Midbrain (tissue), 1 donor: ENCODE data around the gene KRT83.

ENCODE experiments used
- DNase-seq: peaks from one replicate; lab custom pipeline; 2025; lab: John Stamatoyannopoulos, UW

The KRT83 gene

DNA sequence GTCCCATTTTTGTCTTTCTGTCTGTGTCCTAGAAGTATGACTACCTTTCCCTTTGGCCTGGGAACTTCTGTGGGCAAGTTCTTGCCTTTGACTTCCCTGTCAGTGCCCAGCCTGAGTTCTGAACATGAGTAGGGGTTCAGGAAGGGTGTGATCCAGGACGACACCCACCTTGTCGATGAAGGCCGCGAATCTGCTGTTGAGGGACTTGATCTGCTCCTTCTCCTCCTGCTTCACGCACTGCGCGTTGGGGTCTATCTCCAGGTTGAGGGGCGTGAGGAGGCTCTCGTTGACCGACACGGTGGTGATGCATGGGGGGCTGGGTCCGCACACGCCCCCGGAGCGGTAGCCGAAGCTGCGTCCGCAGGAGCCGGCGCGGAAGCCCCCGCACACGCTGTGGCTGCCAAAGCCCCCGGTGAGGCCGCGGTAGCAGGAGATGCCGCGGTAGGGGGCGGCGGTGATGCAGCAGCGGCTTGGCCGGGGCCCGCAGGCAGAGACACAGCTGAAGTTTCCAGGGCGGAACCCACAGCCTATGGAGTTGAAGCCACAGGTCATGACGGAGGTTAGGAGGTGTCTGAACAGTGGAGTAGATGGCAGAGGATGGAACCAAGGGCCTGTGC is at the start of gene KRT83:
KRT83 (minus strand) TSS at position 615 of the 617 bp plus-strand sequence; CDS start at position 552, 63 bp downstream.
- DNase-seq, result no peak

DNA sequence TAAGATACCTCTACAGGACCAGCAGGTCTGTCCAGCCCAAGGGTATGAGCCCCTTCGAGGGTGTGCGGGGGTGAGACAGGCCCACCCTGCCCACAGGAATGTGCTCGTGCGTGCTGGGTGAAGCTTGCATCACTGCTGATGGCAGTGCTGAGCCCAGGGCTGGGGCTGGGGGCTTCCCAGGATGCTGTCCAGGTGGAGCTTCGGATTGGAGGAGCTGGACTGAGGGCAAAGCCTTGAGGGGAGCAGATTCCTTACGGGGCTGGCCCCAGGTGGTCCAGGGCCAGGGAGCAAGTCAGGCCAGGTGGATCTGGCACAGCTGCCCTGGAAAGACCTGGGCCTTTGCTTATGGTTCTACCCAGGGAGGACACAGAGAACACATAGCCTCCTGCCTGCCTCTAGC is 48.6 kb upstream of the KRT83 start:
- no peak for DNase-seq

DNA sequence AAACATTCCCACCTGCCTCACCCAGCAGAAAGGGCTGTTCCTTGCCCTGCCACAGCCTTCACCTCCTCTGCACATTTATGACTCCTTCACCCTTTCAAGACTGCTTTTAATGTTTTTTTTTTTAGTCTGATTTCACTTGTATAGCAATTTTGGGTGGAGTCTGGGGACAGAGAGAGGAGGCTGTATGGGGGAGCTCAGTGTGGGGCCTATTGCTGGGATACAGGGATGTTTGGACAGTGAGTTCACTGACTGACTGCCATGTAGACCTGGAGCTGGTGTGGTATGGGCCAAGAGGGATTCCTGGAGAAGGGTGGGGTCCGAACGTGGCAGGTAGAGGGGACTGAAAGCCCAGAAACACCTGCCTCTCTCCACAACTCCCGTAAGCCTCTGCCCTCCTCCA is 48.0 kb upstream of the KRT83 start:
- DNase-seq, result no peak

DNA sequence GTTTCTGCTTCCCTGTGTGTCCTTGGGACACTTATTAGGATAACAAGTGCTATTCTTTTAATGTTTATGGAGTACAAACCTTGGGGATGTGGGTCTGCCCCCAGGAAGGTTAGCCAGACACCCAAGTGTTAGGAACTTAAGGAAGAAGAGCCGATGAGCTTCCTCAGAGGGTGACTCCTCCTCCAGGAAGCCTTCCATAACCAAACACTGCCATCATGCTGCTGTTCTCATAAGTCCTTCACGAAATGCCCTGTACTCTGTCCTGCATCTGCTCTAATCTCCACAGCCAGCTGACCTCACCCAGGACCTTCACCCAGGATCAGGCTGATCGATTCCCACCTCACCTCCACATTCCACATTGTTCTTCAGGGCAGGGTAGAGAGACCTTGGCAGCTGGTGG is 47.3 kb upstream of the KRT83 start:
- DNase-seq, result no peak

DNA sequence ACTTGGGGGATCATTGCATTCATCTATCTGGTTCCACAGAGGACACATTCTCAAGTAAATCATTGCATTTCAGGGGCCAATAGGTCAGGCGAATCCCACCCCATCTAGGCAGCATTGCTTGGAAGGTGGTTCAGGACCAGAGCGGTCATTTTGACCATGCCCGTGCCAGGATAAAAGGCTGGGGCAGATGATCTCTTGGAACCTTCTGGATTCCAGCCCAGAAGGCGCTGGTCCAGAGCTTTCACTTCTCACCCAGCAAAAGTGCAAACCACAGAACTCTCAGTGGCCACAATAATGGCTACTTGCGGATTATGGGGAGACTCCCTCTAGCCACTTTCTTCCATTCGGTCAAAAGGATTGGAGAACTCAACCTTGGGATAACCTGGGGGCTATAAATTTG is 46.7 kb upstream of the KRT83 start:
- DNase-seq, result no peak

DNA sequence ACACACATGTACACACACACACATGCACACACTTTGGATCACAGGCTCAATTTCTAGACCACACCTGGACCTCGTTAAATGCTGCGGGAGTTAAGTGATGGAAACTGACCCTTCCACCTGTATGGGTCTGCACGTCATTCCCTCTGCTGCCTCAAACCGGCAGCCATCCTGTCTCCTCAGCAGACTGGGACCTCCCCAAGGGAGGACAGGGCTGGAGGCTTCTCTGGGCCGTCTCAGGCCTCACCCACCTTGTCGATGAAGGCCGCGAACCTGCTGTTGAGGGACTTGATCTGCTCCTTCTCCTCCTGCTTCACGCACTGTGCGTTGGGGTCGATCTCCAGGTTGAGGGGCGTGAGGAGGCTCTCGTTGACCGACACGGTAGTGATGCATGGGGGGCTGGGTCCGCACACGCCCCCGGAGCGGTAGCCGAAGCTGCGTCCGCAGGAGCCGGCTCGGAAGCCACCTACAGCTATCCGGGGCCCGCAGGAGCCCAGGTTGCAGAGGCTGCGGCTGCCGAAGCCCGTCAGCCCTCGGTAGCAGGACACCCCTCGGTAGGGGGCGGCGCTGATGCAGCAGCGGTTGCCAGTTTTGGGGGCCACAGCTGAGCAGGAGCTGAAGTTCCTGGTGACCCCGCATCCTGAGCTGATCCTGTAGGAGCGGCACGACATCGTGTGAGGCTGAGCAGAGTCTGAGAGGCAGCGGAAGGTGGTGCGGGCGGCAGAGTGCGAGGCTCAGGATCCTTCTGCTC is 45.7 kb upstream of the KRT83 start, which contains the start of gene KRT85:
KRT85 (minus strand) TSS at position 744 of the 748 bp plus-strand sequence; CDS start at position 668, 76 bp downstream.
- DNase-seq, result no peak

DNA sequence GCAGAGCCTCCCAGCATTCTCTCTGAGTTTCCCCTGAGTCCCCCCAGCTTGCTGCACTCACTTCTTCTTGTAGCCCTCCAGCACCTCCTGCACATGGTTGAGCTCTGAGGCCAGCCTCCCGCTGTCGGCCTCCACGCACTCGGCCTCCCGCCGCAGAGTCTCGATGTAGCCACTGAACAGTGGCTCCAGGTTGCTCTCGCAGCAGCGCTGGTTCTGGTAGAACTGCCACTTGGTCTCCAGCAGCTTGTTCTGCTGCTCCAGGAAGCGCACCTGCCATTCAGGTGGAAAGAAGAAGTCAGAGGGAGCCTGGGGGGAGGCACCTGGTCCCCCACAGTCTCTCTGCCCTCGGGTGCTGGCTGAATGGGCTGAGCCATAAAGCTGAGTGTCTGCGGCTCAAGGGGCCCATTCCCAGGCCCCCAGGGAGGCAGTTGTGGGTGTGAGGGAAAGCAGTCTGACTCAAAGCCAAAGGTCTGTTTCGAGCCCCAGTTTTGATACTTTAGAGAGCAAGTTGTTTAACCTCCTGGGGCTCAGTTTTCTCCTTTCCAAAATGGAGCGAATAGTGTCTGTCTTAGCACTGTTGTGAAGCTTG is 43.8 kb upstream of the KRT83 start:
- no peak for DNase-seq

DNA sequence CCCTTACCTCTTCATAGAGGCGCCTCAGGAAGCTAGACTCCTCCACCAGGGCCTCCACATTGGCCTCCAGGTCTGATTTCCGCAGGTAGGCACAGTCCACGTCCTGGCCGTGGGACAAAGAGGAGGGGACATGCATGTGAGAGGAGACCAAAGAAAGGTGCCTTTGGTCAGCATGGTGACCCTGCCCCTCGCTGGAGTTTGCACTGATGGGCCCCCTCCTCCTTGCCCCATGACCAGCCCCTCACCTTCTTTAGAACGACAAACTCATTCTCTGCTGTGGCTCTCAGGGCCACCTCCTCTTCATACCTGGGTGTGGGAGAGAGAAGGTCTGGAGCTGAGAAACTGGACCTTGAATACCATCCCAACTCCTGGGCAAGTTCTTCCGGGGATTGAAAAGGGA is 42.9 kb upstream of the KRT83 start:
- DNase-seq, result no peak

DNA sequence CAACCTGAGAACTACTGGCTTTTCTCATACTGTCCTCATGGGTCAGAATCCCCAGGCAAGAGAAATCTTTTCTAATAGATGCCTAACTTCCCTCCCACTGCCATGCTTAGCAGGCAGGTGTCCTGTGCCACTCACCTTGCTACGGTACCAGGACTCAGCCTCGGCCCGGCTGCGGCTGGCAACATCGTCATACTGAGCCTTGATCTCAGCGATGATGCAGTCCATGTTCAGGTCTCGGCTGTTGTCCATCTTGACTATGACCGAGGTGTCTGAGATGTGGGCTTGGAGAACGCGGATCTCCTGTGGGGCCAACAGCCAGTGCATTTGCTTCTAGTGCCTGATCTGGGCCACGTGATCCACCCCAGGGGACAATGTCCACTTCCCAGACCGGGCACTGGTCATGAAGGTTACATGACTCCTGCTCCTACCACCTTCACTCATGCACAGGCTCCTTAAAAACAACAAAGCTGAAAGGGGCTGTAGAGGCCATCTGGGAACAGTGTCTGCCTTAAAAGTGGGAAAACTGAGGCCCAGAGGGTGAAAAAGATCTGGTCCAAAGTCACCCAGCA is 42.0 kb upstream of the KRT83 start:
- DNase-seq, result no peak

DNA sequence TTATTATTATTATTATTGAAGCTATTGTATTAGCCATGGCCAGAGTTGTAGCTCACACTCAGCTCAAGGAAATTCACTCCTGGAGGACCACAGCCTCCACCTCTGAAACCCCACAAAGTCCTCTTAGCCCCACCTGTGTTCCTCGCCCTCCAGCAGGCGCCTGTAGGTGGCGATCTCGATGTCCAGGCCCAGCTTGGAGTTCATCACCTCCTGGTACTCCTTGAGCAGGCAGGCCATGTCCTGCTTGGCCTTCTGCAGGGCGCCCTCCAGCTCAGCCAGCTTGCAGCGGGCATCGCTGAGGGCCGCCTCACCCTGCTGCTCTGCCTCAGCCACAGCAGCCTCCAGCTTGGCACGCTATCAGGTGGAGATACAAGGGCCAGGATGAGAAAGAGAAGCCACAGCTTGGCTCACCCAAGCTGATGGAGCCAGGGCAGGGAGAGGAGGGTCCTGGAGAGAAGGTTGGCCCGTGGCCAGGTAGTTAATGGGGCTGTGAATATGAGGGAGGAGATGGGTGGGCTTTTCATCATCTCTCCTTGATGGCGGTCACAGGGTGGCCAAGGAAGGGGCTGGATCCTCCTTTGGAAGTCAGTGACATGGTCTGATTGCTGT is 41.0 kb upstream of the KRT83 start:
- no peak for DNase-seq

DNA sequence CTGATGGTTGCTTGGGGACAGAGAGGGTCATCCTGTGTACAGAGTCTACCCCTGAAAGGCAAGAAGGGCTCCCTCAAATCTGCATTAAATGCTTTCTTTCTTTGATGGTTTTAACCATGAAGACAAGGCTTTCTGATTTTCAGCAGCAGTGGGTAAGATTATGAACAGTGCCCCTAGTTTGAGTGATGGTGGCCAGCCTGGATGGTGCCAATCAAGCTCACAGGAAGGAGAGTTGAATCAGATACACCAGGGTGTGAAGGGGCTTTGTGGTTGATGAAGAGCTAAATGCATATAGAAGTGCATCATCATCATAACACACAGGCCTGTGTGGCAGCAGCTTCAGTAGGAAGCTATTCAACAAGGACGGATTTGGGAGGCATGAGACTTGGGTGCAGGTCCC is 40.4 kb upstream of the KRT83 start:
- no peak for DNase-seq

DNA sequence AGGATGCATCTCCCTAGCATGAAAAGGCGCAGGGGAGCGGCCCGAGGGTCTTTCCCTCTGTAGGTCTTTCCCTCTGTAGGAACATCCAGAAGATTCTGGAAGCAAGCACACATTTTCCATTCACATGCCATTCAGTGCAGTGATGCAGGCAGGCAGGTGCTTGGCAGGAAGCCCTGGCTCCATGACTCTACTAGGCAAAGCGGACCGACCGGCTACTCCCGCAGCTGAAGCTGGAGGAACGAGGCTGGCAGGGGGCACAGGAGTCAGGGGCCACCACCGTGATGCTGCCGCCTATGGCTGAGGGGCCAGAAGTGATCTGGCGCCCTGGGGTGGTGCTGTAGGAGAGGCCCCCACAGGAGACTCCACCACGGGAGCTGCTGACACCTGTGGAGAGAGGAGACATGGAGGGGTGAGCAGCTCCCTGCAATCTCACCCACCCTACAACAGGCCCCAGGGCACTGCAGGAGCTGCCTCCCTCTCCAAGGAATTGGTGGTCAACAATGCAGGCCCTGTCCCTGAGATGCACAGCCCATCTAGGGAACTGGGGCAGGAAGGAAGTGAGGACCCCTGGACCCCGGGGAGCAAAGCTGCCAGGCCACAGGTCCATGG is 39.6 kb upstream of the KRT83 start:
- no peak for DNase-seq

DNA sequence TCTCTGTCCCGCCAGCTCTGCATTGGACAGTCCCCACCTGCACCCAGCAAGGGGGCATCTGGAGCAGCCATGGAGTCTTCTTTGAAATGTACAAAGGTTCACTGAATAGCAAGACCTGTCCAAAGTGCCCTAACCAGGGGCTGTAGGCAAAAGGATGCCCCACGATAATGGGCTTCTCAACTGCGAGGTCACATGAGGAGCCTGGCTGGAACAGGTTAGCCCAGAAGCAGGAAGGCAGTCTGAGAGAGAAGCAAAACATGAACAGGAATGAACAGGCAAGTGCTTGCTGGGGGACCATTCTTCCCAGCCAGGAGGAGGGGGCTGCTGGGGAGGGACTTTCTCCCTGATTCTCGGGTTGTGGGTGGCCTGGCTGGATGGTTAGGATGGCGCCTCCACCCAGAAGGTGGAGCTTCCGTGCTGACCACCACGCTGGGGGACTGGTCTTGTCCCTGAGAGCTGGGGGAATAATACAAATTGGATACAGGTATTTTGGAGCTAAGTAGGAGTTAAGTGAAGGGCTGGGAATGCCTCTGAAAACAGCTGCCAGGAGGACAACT is 39.0 kb upstream of the KRT83 start:
- no peak for DNase-seq

DNA sequence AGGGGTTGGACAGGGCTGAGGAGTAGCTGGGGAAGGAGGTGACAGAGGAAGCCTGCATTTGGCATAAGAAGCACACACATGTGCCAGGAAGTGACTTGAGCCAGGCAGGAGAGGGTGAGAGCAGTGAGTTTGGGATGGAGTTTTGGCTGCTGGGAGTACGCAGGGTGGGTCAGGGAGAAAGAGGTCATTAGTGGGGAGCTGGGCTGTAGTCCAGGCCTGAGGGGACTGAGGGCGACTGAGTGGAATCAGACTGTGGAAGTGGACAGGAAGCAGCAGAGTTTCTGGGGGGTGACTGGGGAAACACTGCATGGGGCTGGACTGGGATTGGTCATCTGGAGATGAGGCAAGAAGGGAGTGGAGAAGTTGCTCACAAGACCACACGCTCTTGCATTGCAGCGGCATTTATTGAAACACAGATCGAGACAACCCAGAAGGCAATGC is 38.4 kb upstream of the KRT83 start:
- no peak for DNase-seq

DNA sequence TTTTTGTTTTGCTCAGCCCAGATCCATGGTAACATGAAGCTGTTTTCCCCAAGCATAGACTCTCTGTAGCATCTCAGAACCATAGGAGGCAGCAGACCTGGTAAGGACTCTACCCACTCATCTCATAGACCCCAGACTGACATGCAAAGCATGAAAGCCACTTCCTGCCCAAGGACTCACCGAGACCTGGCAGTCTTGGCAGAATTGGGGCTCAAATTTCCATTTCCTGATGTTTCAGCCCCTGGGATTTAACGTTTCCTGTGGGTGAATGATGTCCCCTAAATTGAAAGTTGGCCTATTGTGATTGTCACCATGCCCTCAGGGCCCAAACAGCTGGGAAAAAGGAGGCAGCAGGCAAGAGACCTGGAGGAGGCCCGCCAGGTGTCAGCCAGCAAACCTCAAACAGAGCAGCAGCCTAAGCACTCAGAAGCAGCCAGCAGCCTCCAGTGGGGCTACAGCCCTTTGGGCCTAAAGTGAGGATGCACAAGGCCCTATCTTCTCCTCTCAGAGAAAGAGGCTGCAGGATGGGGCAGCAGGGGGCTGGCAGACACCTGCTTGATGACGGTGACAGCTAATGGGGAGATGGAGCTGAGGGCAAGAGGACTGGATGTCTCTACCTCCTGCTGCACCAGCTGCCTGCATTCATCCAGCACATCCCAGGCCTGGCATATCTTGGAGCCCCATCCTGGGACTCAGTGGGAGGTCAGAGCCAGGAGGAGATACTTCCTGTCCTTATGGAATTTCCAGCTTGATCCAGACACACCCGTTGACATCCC is 37.6 kb upstream of the KRT83 start:
- DNase-seq, result no peak

DNA sequence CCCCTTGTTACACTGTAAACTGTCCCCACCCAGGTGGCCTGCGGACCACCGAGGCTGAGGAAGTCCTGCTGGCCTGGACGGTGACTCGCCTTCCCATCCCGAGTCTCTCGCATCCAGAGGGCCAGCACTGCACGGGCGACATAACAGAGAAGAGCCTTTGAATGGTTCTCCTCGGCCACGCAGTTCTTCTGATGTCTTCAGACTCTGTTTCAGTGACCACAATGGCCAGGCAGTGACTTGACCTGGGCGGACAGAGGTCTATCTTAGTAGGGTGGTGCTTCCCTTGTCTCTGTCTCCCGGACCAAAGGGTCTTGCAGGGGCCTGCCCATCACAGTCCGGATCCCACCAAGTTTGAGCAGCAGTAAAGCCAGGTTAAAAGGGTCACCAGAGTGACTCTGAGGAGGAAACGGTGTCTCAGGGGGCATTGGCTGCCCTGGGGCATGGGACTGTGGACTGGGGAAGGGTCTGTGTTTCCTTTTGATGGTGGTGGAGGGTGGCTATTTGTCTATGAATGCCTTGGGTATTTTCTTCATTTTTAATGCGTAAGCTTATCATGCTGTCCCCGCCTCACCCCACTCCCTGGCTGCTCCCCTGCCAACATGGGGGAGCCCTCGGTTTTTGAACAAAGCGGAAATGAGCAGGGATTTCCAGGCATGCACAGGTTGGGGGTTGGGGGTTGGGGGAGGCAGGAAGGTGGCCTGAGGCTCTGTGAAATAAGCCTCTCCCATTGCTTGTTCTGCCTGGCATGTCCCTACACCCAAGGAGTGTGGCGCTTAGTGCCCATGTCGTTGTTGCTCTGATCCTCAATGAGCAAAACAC is 35.8 kb upstream of the KRT83 start:
- no peak for DNase-seq

DNA sequence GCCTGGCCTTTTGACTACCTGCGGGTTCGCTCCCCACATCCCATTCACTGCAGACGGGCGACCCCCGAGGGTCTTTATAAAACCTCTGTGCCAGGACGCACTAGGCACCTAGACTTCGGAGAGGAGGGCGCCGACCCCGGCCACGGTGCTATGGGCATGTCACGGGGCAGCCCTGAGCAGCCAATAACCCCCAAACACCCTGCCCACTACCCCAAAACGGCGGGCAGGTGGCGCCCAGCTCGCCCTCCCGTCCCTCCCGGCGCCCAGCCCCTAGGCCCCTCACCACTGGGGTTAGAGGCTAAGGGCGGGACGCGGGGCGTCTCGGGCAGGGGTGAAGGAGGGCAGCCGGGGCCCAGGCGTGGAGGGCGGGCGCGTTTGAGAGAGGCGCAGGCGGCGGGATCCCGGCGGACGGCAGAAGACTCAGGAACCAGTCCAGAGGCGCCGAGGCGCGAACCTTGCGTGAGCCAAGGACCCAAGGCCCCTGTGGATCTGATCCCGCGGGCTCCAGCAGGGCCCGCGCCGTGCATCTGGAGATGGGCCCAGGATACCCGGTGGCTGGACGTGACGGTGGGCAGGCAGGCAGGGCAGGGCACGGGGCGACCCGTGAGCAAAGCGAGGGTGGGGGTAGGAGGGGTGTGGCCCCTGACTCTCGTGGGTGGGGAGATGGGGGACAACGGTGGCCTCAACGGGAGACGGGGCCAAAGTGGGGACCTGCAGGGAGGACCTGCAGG is 35.0 kb upstream of the KRT83 start:
- DNase-seq, result no peak

DNA sequence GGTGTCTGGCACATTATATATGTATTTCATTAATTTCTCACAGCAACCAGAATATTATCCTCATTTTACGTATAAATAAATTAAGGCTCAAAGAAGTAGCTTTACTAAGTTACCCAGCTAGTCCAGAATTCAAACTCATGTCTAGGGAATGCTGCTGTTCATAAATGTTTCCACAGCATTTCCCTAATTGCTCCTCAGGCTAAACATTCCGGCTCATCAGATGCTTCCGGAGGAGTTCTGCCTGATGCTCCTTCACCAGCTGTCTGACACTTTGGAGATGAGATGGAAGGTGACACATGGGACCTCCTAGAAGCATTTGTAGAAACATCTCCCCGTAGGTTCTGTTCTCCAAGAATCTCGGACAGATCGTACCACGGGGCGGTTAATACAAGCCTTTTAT is 34.0 kb upstream of the KRT83 start:
- no peak for DNase-seq

DNA sequence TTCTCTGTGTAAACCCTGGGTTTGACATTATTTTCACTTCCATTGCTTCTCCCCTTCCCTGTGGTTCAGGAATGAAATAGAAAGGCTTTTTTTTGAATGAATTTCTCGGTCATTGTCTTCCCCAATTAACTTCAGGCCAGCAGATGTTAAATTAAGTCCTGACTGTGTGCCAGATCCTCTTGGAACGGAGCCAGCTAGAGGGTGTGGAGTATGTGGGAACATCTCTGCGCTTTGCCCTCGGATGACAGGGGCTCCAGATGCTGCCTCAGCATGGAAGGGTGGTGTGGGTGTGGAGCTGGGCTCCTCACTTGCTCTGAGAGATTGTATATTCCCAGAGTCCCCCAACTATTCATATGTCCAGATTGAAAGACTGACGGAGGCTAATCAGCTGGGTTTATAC is 33.0 kb upstream of the KRT83 start:
- DNase-seq, result no peak
